H1 (cell line): ENCODE data around the gene PNLDC1. TPM values are rescaled to one million over a fixed set of nuclear protein-coding genes. Genes with fewer than 3 reads are reported as not detected.

Experiments used
- CTCF ChIA-PET: fragments of 300-600 bp; sonication (Branson Sonifier 250); formaldehyde crosslinking; loops from one replicate; lab custom pipeline; 2021; ENCODE audit not compliant: partially characterized antibody; lab: Charles Lee
- POLR2A ChIA-PET: fragments of 300-600 bp; sonication (Branson Sonifier 250); formaldehyde crosslinking; loops from one replicate; lab custom pipeline; 2021; ENCODE audit warnings: inconsistent platforms; ENCODE audit not compliant: partially characterized antibody; lab: Charles Lee
- DNase-seq, 2 experiments: peaks; one replicate each; pipeline versions ENCODE4 v3.0.0 to v3.0.0-alpha.2; 2010 to 2022; ENCODE audit warnings: low spot score in 2 of 2, low read depth in 1 of 2, mixed read lengths in 1 of 2
- FAIRE-seq: peaks from 2 replicates; lab custom pipeline; 2011; peaks lifted over from hg19 to GRCh38; lab: Jason Lieb, UNC
- H2AFZ ChIP-seq: 2 replicates; pipeline ENCODE4 v1.8.1; 2012; ENCODE audit warnings: low read length, inconsistent platforms
- H2AK5ac ChIP-seq: 2 replicates; pipeline ENCODE4 v1.6.1; 2013; ENCODE audit warnings: low read depth, low read length
- H2BK120ac ChIP-seq: replicated peaks from 2 replicates; pipeline ENCODE3; 2013; ENCODE audit warnings: low read depth, low read length, inconsistent platforms
- H2BK12ac ChIP-seq: 2 replicates; pipeline ENCODE4 v1.6.1; 2013; ENCODE audit warnings: low read depth, low read length
- H2BK15ac ChIP-seq: 2 replicates; pipeline ENCODE4 v1.6.1; 2013; ENCODE audit warnings: low read length
- H2BK20ac ChIP-seq: 2 replicates; pipeline ENCODE4 v1.6.1; 2013; ENCODE audit warnings: low read length
- H2BK5ac ChIP-seq: 2 replicates; pipeline ENCODE4 v1.6.1; 2013; ENCODE audit warnings: low read depth, low read length
- H3K14ac ChIP-seq: 2 replicates; pipeline ENCODE4 v1.6.1; 2013; ENCODE audit warnings: inconsistent platforms; ENCODE audit not compliant: insufficient read length
- H3K18ac ChIP-seq: 2 replicates; pipeline ENCODE4 v1.6.1; 2013; ENCODE audit warnings: low read length; ENCODE audit errors: extremely low read depth
- H3K23ac ChIP-seq: 2 replicates; pipeline ENCODE4 v1.6.1; 2013; ENCODE audit warnings: inconsistent platforms; ENCODE audit not compliant: insufficient read length
- H3K23me2 ChIP-seq: 2 replicates; pipeline ENCODE4 v1.6.1; 2013; ENCODE audit warnings: low read depth, low read length
- H3K27ac ChIP-seq: 2 replicates; pipeline ENCODE4 v1.6.1; 2011; ENCODE audit warnings: low read depth, low read length, inconsistent platforms
- H3K27me3 ChIP-seq, 4 experiments: replicated peaks in 1 of 4; 1 replicate in 1 of 4; 2 replicates in 3 of 4; pipeline versions ENCODE4 v1.6.1 to v1.8.1; 2011 to 2013; ENCODE audit warnings: low read length in 3 of 4, mild to moderate bottlenecking in 3 of 4, inconsistent platforms in 2 of 4, mixed read lengths in 2 of 4, moderate library complexity in 1 of 4; ENCODE audit not compliant: control insufficient read depth in 3 of 4, insufficient read depth in 3 of 4; ENCODE audit errors: extremely low read depth in 1 of 4
- H3K36me3 ChIP-seq, 4 experiments: 2 replicates each; pipeline versions ENCODE4 v1.6.1 to v1.8.1; 2011 to 2013; ENCODE audit warnings: mild to moderate bottlenecking in 4 of 4, low read length in 3 of 4, moderate library complexity in 2 of 4, control low read depth in 1 of 4, inconsistent platforms in 1 of 4; ENCODE audit not compliant: insufficient read depth in 4 of 4, control insufficient read depth in 2 of 4
- H3K4ac ChIP-seq: replicated peaks from 2 replicates; pipeline ENCODE3; 2013; ENCODE audit warnings: low read length, low read depth, mixed read lengths, inconsistent platforms; ENCODE audit not compliant: insufficient read length
- H3K4me1 ChIP-seq, 4 experiments: replicated peaks in 1 of 4; 1 replicate in 1 of 4; 2 replicates in 3 of 4; pipeline versions ENCODE4 v1.6.1 to v1.8.1; 2011 to 2013; ENCODE audit warnings: low read length in 3 of 4, inconsistent platforms in 2 of 4, mixed read lengths in 1 of 4; ENCODE audit not compliant: insufficient read depth in 4 of 4, control insufficient read depth in 3 of 4
- H3K4me2 ChIP-seq, 2 experiments: 2 replicates each; pipeline versions ENCODE4 v1.6.1 to v1.8.1; 2011 to 2013; ENCODE audit warnings: low read depth in 2 of 2, low read length in 2 of 2, control low read depth in 1 of 2, inconsistent platforms in 1 of 2, mild to moderate bottlenecking in 1 of 2; ENCODE audit not compliant: insufficient read depth in 1 of 2
- H3K4me3 ChIP-seq, 4 experiments: fragments of 200-600, 300-600 bp in 1 of 4; sonication (generic), shearing (Covaris generic), sonication (Bioruptor Twin) in 1 of 4; 2 replicates each; pipeline versions ENCODE4 v1.5.1 to v1.8.1; 2011 to 2016; ENCODE audit warnings: low read length in 4 of 4, low read depth in 3 of 4, control low read depth in 2 of 4, inconsistent platforms in 2 of 4, mild to moderate bottlenecking in 2 of 4, mixed read lengths in 1 of 4, moderate library complexity in 1 of 4; ENCODE audit not compliant: insufficient read depth in 2 of 4; ENCODE audit errors: extremely low read depth in 1 of 4
- H3K56ac ChIP-seq: replicated peaks from 2 replicates; pipeline ENCODE3; 2013; ENCODE audit warnings: low read depth, mild to moderate bottlenecking, mixed read lengths, low read length, inconsistent platforms; ENCODE audit not compliant: insufficient read length
- H3K79me1 ChIP-seq: 2 replicates; pipeline ENCODE4 v1.6.1; 2013; ENCODE audit warnings: low read depth, low read length, control low read depth
- H3K79me2 ChIP-seq, 2 experiments: 2 replicates each; pipeline versions ENCODE4 v1.6.1 to v1.8.1; 2012 to 2013; ENCODE audit warnings: low read length in 2 of 2, mild to moderate bottlenecking in 2 of 2, inconsistent platforms in 1 of 2; ENCODE audit not compliant: insufficient read depth in 2 of 2, control insufficient read depth in 1 of 2
- H3K9ac ChIP-seq, 4 experiments: replicated peaks in 1 of 4; 1 replicate in 1 of 4; 2 replicates in 3 of 4; pipeline versions ENCODE4 v1.6.1 to v1.8.1; 2011 to 2013; ENCODE audit warnings: low read depth in 3 of 4, low read length in 3 of 4, control low read depth in 2 of 4, mild to moderate bottlenecking in 2 of 4, moderate library complexity in 2 of 4, inconsistent platforms in 1 of 4; ENCODE audit errors: extremely low read depth in 1 of 4
- H3K9me3 ChIP-seq, 2 experiments: 2 replicates each; pipeline versions ENCODE4 v1.6.1 to v1.8.1; 2012 to 2013; ENCODE audit warnings: mild to moderate bottlenecking in 2 of 2, moderate library complexity in 2 of 2, control low read depth in 1 of 2, inconsistent platforms in 1 of 2, low read depth in 1 of 2, low read length in 1 of 2, mixed read lengths in 1 of 2; ENCODE audit not compliant: insufficient read depth in 2 of 2
- H4K20me1 ChIP-seq, 2 experiments: replicated peaks in 1 of 2; 2 replicates each; pipeline versions ENCODE3 to v1.8.1; 2011 to 2013; ENCODE audit warnings: inconsistent platforms in 2 of 2, low read length in 2 of 2, mild to moderate bottlenecking in 1 of 2; ENCODE audit not compliant: insufficient read depth in 2 of 2, control insufficient read depth in 1 of 2
- H4K5ac ChIP-seq: 2 replicates; pipeline ENCODE4 v1.6.1; 2013; ENCODE audit warnings: low read length, low read depth, mixed read lengths, inconsistent platforms; ENCODE audit not compliant: insufficient read length
- H4K8ac ChIP-seq: 2 replicates; pipeline ENCODE4 v1.8.0; 2013; ENCODE audit warnings: mild to moderate bottlenecking, moderate library complexity, low read length, inconsistent platforms; ENCODE audit not compliant: insufficient read depth; ENCODE audit errors: extremely low read depth
- H4K91ac ChIP-seq: replicated peaks from 2 replicates; pipeline ENCODE3; 2013; ENCODE audit warnings: low read length, mixed read lengths, inconsistent platforms; ENCODE audit not compliant: insufficient read length
- ATF3 ChIP-seq: IDR thresholded peaks from 2 replicates; pipeline ENCODE4 v1.6.1; 2011; ENCODE audit warnings: low read depth, mild to moderate bottlenecking, low read length; ENCODE audit not compliant: insufficient read depth
- CREB1 ChIP-seq: IDR thresholded peaks from 2 replicates; pipeline ENCODE4 v1.6.1; 2012; ENCODE audit warnings: inconsistent platforms
- FOSL1 ChIP-seq: IDR thresholded peaks from 2 replicates; pipeline ENCODE4 v1.6.1; 2011; ENCODE audit warnings: mild to moderate bottlenecking, low read depth, low read length, moderate library complexity; ENCODE audit not compliant: insufficient read depth
- JUN ChIP-seq: IDR thresholded peaks from 2 replicates; pipeline ENCODE4 v1.6.1; 2011; ENCODE audit warnings: low read depth, mild to moderate bottlenecking, improper control_type of control experiment, low read length
- MAX ChIP-seq: IDR thresholded peaks from 2 replicates; pipeline ENCODE4 v1.6.1; 2012; ENCODE audit warnings: inconsistent platforms
- RXRA ChIP-seq: IDR thresholded peaks from 2 replicates; pipeline ENCODE4 v1.6.1; 2011; ENCODE audit warnings: low read depth, mild to moderate bottlenecking, low read length, moderate library complexity; ENCODE audit not compliant: insufficient read depth
- SAP30 ChIP-seq: fragments of 300-600 bp; sonication (generic); IDR thresholded peaks from 2 replicates; pipeline ENCODE4 v1.7.1; 2012; ENCODE audit warnings: low read length, moderate library complexity, mild to moderate bottlenecking, inconsistent platforms; ENCODE audit not compliant: insufficient read depth, insufficient replicate concordance
- SP1 ChIP-seq: IDR thresholded peaks from 2 replicates; pipeline ENCODE4 v1.6.1; 2011; ENCODE audit warnings: low read depth, low read length
- USF2 ChIP-seq: IDR thresholded peaks from 2 replicates; pipeline ENCODE4 v1.6.1; 2011; ENCODE audit warnings: low read length, improper control_type of control experiment
- WGBS, 2 experiments: shearing (Covaris generic) in 1 of 2; methylation state at CpG; one replicate each; pipeline versions ENCODE4 v1.1.6 to v1.1.7; 2013 to 2015; ENCODE audit warnings: low lambda C conversion rate in 2 of 2, mixed read lengths in 2 of 2, inconsistent platforms in 1 of 2, low coverage in 1 of 2, missing lambda C conversion rate in 1 of 2; ENCODE audit not compliant: insufficient replicate concordance in 2 of 2, insufficient coverage in 1 of 2, insufficient read length in 1 of 2; ENCODE audit errors: extremely low coverage in 1 of 2, missing lambda C conversion rate in 1 of 2; 5-methylcytosine and 5-hydroxymethylcytosine counted together
- polyA plus RNA-seq, 7 experiments: library from polyadenylated mRNA; depleted of rRNA in 3 of 7; stranded (reverse) in 5 of 7; unstranded in 2 of 7; fragments of >200 nt in 5 of 7; fragments of 200-250 nt in 2 of 7; gene quantifications; 1 replicate in 5 of 7; 2 replicates in 1 of 7; 4 replicates in 1 of 7; pipeline versions ENCODE4 v1.2.1 to v1.2.3, GENCODE V29; 2011 to 2013; ENCODE audit warnings: missing spikeins in 2 of 7, mixed read lengths in 2 of 7
- total RNA-seq: library from RNA; stranded (reverse); fragmentation: NEBNext Ultra II Directional; extraction: Animal tissue kit (Norgen Biotek cat#: 25700); gene quantifications from 2 replicates; pipeline ENCODE4 v1.2.1, GENCODE V29; 2021

PNLDC1 gene
- total and polyA plus RNA-seq, 2 of the 8 experiments (the other 6 are each of a cell fraction or from before 2014, with no cell fraction given) = 0.15 to 0.34 TPM

GRCh38 chr6:159808647-159809046 lies 8.6 kb downstream of the PNLDC1 start:
- ChIA-PET CTCF (interaction anchor here (1.6 kb wide), 1 partner anchor 16 kb away, joined by 3 read pairs; no protein-coding TSS in a partner anchor), POLR2A (interaction anchor here (1.2 kb wide), 1 partner anchor 12 kb away, joined by 3 read pairs; no protein-coding TSS in a partner anchor)
- Histone ChIP-seq H2BK20ac (no peak overlapping the region), H2BK120ac (no peak overlapping the region), H3K27me3 (no peaks in the 10 kb centered on the region), H2AK5ac (no peak overlapping the region), H2BK5ac (no peak overlapping the region), H3K4me2 (no peak overlapping the region), H2BK15ac (no peak overlapping the region), H3K36me3 (no peaks in the 10 kb centered on the region), H3K56ac (no peak overlapping the region), H3K27ac (no peak overlapping the region), H3K9ac (no peak overlapping the region), H3K9me3 (no peaks in the 10 kb centered on the region), H3K4ac (no peak overlapping the region), H2BK12ac (no peak overlapping the region), H3K79me1 (no peaks in the 10 kb centered on the region), H3K23ac (no peak overlapping the region), H3K79me2 (no peaks in the 10 kb centered on the region), H4K20me1 (no peaks in the 10 kb centered on the region), H4K5ac (no peak overlapping the region), H4K8ac (peak overlapping the region; percentile 65; the same call in 1 of the 2 replicates), H3K4me3 (no peak overlapping the region), H2AFZ (no peak overlapping the region), H3K18ac (no peak overlapping the region), H4K91ac (no peak overlapping the region), H3K23me2 (no peaks in the 10 kb centered on the region), H3K4me1 (peaks cover 0 to 4% (median 0%) of the 10 kb centered on the region in 4 experiments; a peak in 1 of 7 replicates), H3K14ac (no peak overlapping the region)
- FAIRE-seq (no peak), DNase-seq (no peak)
- WGBS, 2 experiments = 93% methylated on average over 6 of the region's 6 CpGs; no CpG with 5 or more reads in 1 of the 2 experiments
- no peak for TF ChIP-seq MAX
- TF ChIP-seq JUN = no peak
- no peak for TF ChIP-seq CREB1
- TF ChIP-seq USF2 = no peak
- no peak for TF ChIP-seq SP1
- TF ChIP-seq FOSL1 = no peak
- TF ChIP-seq SAP30 = no peak
- no peak for TF ChIP-seq RXRA
- TF ChIP-seq ATF3 = no peak
